Neural cell (in vitro differentiated cells): ENCODE results near the gene SALL3. TPM values are rescaled to one million over a fixed set of nuclear protein-coding genes. Genes with fewer than 3 reads are reported as not detected.

ENCODE experiments used
- H2AFZ ChIP-seq: fragments of 200-600, 300-800 bp; sonication (generic), shearing (Covaris generic); 2 replicates; pipeline ENCODE4 v1.6.0; 2014; ENCODE audit warnings: low read depth, mild to moderate bottlenecking, antibody characterized with exemption, low read length, moderate library complexity
- H3F3A ChIP-seq: fragments of 200-600 bp; shearing (Covaris generic); 2 replicates; pipeline ENCODE4 v1.6.1; 2016; ENCODE audit warnings: mild to moderate bottlenecking, moderate library complexity, mixed read lengths, antibody characterized with exemption, low read length; ENCODE audit not compliant: insufficient read depth, poor library complexity, severe bottlenecking
- H3K27ac ChIP-seq: fragments of 200-600, 300-800 bp; sonication (generic), shearing (Covaris generic); 2 replicates; pipeline ENCODE4 v1.5.1; 2014; ENCODE audit warnings: mild to moderate bottlenecking, low read length, moderate library complexity
- H3K27me3 ChIP-seq: fragments of 300-800, 200-600 bp; sonication (generic), shearing (Covaris generic); 2 replicates; pipeline ENCODE4 v1.6.0; 2014; ENCODE audit warnings: mild to moderate bottlenecking, low read depth, low read length, moderate library complexity; ENCODE audit not compliant: insufficient read depth
- H3K36me3 ChIP-seq: fragments of 300-800, 200-600 bp; sonication (generic), shearing (Covaris generic); 2 replicates; pipeline ENCODE4 v1.5.1; 2014; ENCODE audit warnings: mild to moderate bottlenecking, antibody characterized with exemption, low read length, moderate library complexity; ENCODE audit not compliant: insufficient read depth
- H3K4me2 ChIP-seq: fragments of 300-800, 200-600 bp; sonication (generic), shearing (Covaris generic); 2 replicates; pipeline ENCODE4 v1.6.0; 2014; ENCODE audit warnings: mild to moderate bottlenecking, low read length
- H3K4me3 ChIP-seq: fragments of 300-800, 200-600 bp; sonication (generic), shearing (Covaris generic); 2 replicates; pipeline ENCODE4 v1.5.1; 2014; ENCODE audit warnings: mild to moderate bottlenecking, low read length, moderate library complexity
- H3K79me2 ChIP-seq: fragments of 200-600 bp; shearing (Covaris generic); replicated peaks from 2 replicates; pipeline ENCODE4 v1.6.0; 2014; ENCODE audit warnings: mild to moderate bottlenecking, low read length, moderate library complexity; ENCODE audit not compliant: insufficient read depth
- H3K9ac ChIP-seq: fragments of 300-800, 200-600 bp; sonication (generic), shearing (Covaris generic); 2 replicates; pipeline ENCODE4 v1.6.1; 2016; ENCODE audit warnings: mild to moderate bottlenecking, low read length, mixed read lengths
- H3K9me2 ChIP-seq: fragments of 200-600 bp; shearing (Covaris generic); 2 replicates; pipeline ENCODE4 v1.6.1; 2016; ENCODE audit warnings: mild to moderate bottlenecking, low read length, mixed read lengths; ENCODE audit not compliant: insufficient read depth
- H3K9me3 ChIP-seq: fragments of 200-600, 300-800 bp; sonication (generic), shearing (Covaris generic); 2 replicates; pipeline ENCODE4 v1.6.1; 2016; ENCODE audit warnings: mild to moderate bottlenecking, mixed run types, low read length, moderate library complexity, mixed read lengths
- H4K20me1 ChIP-seq: fragments of 200-600 bp; shearing (Covaris generic); 2 replicates; pipeline ENCODE4 v1.6.1; 2016; ENCODE audit warnings: mild to moderate bottlenecking, mixed run types; ENCODE audit not compliant: insufficient read depth
- CTCF ChIP-seq: fragments of 450-650 bp; IDR thresholded peaks from 2 replicates; pipeline ENCODE4 v1.5.1; 2014; ENCODE audit warnings: antibody characterized with exemption, mild to moderate bottlenecking, moderate library complexity; ENCODE audit not compliant: poor library complexity, severe bottlenecking
- EP300 ChIP-seq: fragments of 450-650 bp; conservative IDR thresholded peaks from 2 replicates; pipeline ENCODE4 v1.6.1; 2014; ENCODE audit warnings: antibody characterized with exemption, mild to moderate bottlenecking, moderate library complexity; ENCODE audit not compliant: poor library complexity, severe bottlenecking
- EZH2 ChIP-seq: fragments of 200-600, 300-800 bp; shearing (Covaris generic), sonication (generic); IDR thresholded peaks from 2 replicates; pipeline ENCODE4 v1.6.1; 2014; ENCODE audit warnings: antibody characterized with exemption, low read length, borderline replicate concordance, mild to moderate bottlenecking; ENCODE audit not compliant: insufficient read depth, poor library complexity, severe bottlenecking
- MXI1 ChIP-seq: fragments of 450-650 bp; conservative IDR thresholded peaks from 2 replicates; pipeline ENCODE4 v1.6.1; 2014; ENCODE audit warnings: antibody characterized with exemption, mild to moderate bottlenecking; ENCODE audit not compliant: poor library complexity, severe bottlenecking
- POLR2AphosphoS5 ChIP-seq: IDR thresholded peaks from 2 replicates; pipeline ENCODE4 v1.6.1; 2012
- RAD21 ChIP-seq: fragments of 450-650 bp; conservative IDR thresholded peaks from 2 replicates; pipeline ENCODE4 v1.6.1; 2014; ENCODE audit warnings: antibody characterized with exemption, mild to moderate bottlenecking, moderate library complexity
- REST ChIP-seq: IDR thresholded peaks from 2 replicates; pipeline ENCODE4 v1.6.1; 2012; ENCODE audit warnings: borderline replicate concordance
- SMC3 ChIP-seq: fragments of 450-650 bp; conservative IDR thresholded peaks from 2 replicates; pipeline ENCODE4 v1.6.1; 2014; ENCODE audit warnings: antibody characterized with exemption, mild to moderate bottlenecking, moderate library complexity; ENCODE audit not compliant: poor library complexity
- TAF1 ChIP-seq: IDR thresholded peaks from 2 replicates; pipeline ENCODE4 v1.6.1; 2012; ENCODE audit warnings: low read depth
- polyA plus RNA-seq: library from polyadenylated mRNA; depleted of rRNA; stranded (reverse); fragments of >200 nt; gene quantifications from 2 replicates; pipeline ENCODE4 v1.2.3, GENCODE V29; 2014

The SALL3 gene
- polyA plus RNA-seq, 1 donor from 2014 or later, result 0.16 TPM

GRCh38 chr18:78999939-79000338 lies 20.3 kb downstream of the SALL3 start:
- Histone ChIP-seq H3K4me2 (no peak overlapping the region), H3K79me2 (no peaks in the 10 kb centered on the region), H3K27ac (no peak overlapping the region), H3K9ac (no peak overlapping the region), H3K36me3 (no peaks in the 10 kb centered on the region), H3K9me2 (no peaks in the 10 kb centered on the region), H2AFZ (no peak overlapping the region), H3K9me3 (no peaks in the 10 kb centered on the region), H4K20me1 (no peaks in the 10 kb centered on the region), H3K4me3 (no peak overlapping the region), H3F3A (no peaks in the 10 kb centered on the region), H3K27me3 (no peaks in the 10 kb centered on the region)
- TF ChIP-seq POLR2AphosphoS5 (no peak), TAF1 (no peak), MXI1 (no peak), SMC3 (no peak), REST (no peak), RAD21 (no peak), CTCF (no peak), EP300 (no peak), EZH2 (no peak)

- Histone ChIP-seq H3K9me3 (no peaks in the 10 kb centered on the region), H3K9me2 (no peaks in the 10 kb centered on the region), H3K79me2 (no peaks in the 10 kb centered on the region), H3F3A (no peaks in the 10 kb centered on the region), H3K27me3 (no peaks in the 10 kb centered on the region), H3K27ac (no peak overlapping the region), H3K4me2 (no peak overlapping the region), H2AFZ (no peak overlapping the region), H4K20me1 (no peaks in the 10 kb centered on the region), H3K36me3 (no peaks in the 10 kb centered on the region), H3K9ac (no peak overlapping the region), H3K4me3 (no peak overlapping the region)
- TF ChIP-seq POLR2AphosphoS5 (no peak), CTCF (no peak), EP300 (no peak), RAD21 (no peak), REST (no peak), TAF1 (no peak), MXI1 (no peak), SMC3 (no peak), EZH2 (no peak)
Observed at GRCh38 chr18:79000997-79001396, 21.4 kb downstream of the SALL3 start.
